ENCODE measurements around the gene FRMD3.

Gene FRMD3

GRCh38 chr9:83327323-83327722 lies 210.9 kb downstream of the FRMD3 start:
- DNase-seq = peak; percentile 12

GRCh38 chr9:83323148-83323547 lies 215.1 kb downstream of the FRMD3 start:
- no peak for DNase-seq

GRCh38 chr9:83322438-83322837 lies 215.8 kb downstream of the FRMD3 start:
- DNase-seq = no peak

- no peak for DNase-seq
These were observed 221.0 kb downstream of the FRMD3 start for GRCh38 chr9:83317244-83317643.

- no peak for DNase-seq
These were observed 222.6 kb downstream of the FRMD3 start for GRCh38 chr9:83315649-83316048.

- no peak for DNase-seq
These were observed 224.4 kb downstream of the FRMD3 start for GRCh38 chr9:83313781-83314180.

GRCh38 chr9:83312537-83312936 lies 225.7 kb downstream of the FRMD3 start:
- DNase-seq = no peak

- DNase-seq = no peak
These were observed 231.0 kb downstream of the FRMD3 start for GRCh38 chr9:83307066-83307724.

- peak; percentile 31 for DNase-seq
These were observed 233.5 kb downstream of the FRMD3 start for GRCh38 chr9:83304686-83305085.

- peak; percentile 67 for DNase-seq
These were observed 238.6 kb downstream of the FRMD3 start for GRCh38 chr9:83299571-83299970.

GRCh38 chr9:83299094-83299493 lies 239.1 kb downstream of the FRMD3 start:
- DNase-seq = no peak

- no peak for DNase-seq
These were observed 242.1 kb downstream of the FRMD3 start for GRCh38 chr9:83296123-83296522.

- DNase-seq = no peak
These were observed 243.4 kb downstream of the FRMD3 start for GRCh38 chr9:83294816-83295215.

GRCh38 chr9:83291196-83291595 lies 247.0 kb downstream of the FRMD3 start:
- no peak for DNase-seq

- no peak for DNase-seq
These were observed 247.5 kb downstream of the FRMD3 start for GRCh38 chr9:83290692-83291091.

GRCh38 chr9:83287021-83287420 lies 251.2 kb downstream of the FRMD3 start:
- DNase-seq = no peak

GRCh38 chr9:83285445-83286225 lies 252.6 kb downstream of the FRMD3 start:
- no peak for DNase-seq

- no peak for DNase-seq
These were observed 253.5 kb downstream of the FRMD3 start for GRCh38 chr9:83284746-83285145.

- DNase-seq = no peak
These were observed 254.7 kb downstream of the FRMD3 start for GRCh38 chr9:83283528-83283927.

- DNase-seq = peak; percentile 4
These were observed 256.6 kb downstream of the FRMD3 start for GRCh38 chr9:83281306-83282255.

GRCh38 chr9:83280790-83281189 lies 257.4 kb downstream of the FRMD3 start:
- no peak for DNase-seq

GRCh38 chr9:83280268-83280667 lies 257.9 kb downstream of the FRMD3 start:
- DNase-seq = no peak

- no peak for DNase-seq
These were observed 263.4 kb downstream of the FRMD3 start for GRCh38 chr9:83274787-83275186.
